Posterior vena cava (tissue), 2 donors: ENCODE data around the gene HABP2. TPM values are rescaled to one million over a fixed set of nuclear protein-coding genes. Genes with fewer than 3 reads are reported as not detected.
A peak's percentile ranks its signal among the peaks of the same experiment; 100 is the strongest.

Experiments used
- DNase-seq: peaks from one replicate; pipeline ENCODE4 v3.0.0-alpha.2; 2020; ENCODE audit warnings: low spot score
- intact Hi-C, 2 donors: fragments of 100-400 bp; cut with DNase I; formaldehyde crosslinking; loops; one replicate each; pipeline versions ENCODE4 v1.14.1 to v1.14.2; 2022 to 2023
- total RNA-seq, 2 donors: library from RNA; stranded (reverse); fragmentation: NEBNext Ultra II Directional; extraction: Animal tissue kit (Norgen Biotek cat#: 25700); gene quantifications; one replicate each; pipeline ENCODE4 v1.2.1, GENCODE V29; 2021
- donor health status: DM: yes; HTN: yes; CAD: no.
- donor health status: DM: yes; HTN: yes; CAD: no.

Gene HABP2
- total RNA-seq, 2 donors from 2014 or later = not detected

DNA sequence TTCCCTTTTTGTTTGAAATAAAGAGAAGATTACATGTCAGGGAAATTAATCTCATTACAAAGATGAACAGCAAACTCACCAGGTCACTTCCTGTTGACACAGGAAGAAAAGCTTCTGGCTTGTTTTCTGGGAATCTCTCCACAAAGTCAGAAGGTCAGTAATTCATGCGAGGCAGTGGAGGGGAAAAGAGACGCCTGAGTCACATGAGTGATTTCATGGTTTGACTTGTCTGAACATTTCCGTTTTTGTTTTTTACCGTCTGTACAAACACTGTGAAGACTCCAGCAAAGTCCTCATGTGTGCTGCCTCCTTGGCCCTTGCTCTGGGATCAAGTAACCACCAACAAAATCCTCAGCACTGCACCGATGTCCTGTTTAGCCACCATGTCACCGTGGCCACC is 2.5 kb upstream of the HABP2 start:
- no peak for DNase-seq
- intact Hi-C loops = no loop called here

- intact Hi-C loops = no loop called here
- no peak for DNase-seq
Measured at GRCh38 chr10:113552014-113552413, 839 bp upstream of the HABP2 start.

- intact Hi-C loops = no loop called here
- no peak for DNase-seq
Measured at GRCh38 chr10:113553149-113553548, 296 bp downstream of the HABP2 start.

DNA sequence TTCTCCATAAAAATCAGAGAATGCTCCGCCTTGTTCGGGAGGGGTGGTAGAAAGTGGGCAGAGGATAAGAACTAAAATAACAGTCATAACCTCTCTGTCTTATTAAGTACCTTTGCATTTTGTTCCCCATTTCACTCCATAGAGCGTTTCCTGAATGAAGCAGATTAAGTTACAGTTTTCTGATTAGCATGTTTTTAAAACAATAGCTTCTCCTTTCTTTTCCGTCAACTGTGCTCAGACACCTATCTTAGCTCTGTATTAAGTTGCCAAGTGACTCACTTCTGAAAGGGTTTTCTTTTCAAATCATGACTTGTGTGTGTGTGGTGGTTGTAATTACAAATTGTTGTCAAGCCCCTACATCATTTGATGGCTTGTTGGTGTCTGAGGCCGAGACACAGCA is 1.4 kb downstream of the HABP2 start:
- intact Hi-C loops = no loop called here

DNA sequence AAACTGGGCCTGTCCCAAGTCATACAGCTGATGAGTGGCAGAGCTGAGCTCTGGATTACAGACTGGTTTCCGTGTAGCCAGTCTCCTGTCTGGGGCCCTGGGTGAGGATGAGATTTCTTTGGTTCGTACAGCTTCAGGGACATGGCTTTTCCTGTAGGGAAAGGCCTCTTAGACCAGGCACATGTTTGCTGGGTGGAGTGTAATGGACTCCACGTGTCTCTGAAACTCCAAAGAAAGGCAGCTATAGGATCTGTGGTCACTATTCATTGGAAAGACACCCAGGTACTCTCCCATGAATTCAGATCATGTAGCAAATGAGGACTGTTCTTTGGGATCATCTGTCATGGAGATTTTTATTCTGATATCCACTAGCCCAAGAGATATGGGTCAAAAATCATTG is 2.4 kb downstream of the HABP2 start:
- DNase-seq = no peak
- intact Hi-C loops = no loop called here

More for the DNA sequence above, 1.4 kb downstream of the HABP2 start:
- DNase-seq = no peak

DNA sequence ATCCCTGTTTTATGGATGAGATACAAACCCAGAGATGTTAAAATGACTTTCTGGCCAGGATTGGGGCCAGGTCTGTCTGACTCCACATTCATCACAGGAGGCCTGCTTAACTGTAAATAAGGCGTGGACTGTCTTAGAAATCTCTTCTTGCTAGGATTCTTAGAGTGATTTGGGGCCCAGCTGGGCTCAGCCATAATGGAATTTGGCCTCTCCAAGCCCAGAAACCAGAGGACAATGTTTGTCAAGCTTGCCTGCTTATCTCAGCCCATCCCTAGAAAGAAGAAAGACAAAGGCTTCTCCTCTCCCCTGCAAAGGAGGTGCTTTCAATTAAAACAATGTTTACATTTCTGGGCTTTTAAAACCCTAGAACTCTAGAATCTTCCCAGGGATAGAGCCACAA is 2.9 kb downstream of the HABP2 start:
- no peak for DNase-seq

GRCh38 chr10:113557424-113557862 is 4.6 kb downstream of the HABP2 start:
- intact Hi-C loops = no loop called here
- no peak for DNase-seq

More for the DNA sequence above, 2.9 kb downstream of the HABP2 start:
- intact Hi-C loops = no loop called here

DNA sequence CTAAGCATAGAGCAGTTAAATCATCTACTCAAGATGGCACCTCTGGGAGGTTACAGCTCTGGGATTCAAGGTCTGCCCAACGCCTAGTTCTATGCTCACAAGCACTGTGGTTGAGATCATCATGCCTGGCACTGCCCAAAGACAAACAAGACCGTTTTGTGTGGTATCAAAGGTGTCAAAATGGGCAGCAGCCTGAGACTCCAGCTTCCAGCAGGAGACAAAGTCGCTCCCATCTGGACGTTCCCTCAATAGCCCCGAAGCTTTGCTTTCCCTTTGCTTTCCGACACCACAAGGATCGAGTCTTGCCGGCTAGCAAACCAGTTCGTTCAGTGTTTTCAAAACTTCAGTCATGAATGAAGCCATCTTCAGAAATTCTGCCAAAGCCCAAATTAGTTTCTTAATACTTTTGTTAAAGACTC is 5.1 kb downstream of the HABP2 start:
- intact Hi-C loops = no loop called here
- no peak for DNase-seq

- DNase-seq = no peak
- intact Hi-C loops = no loop called here
Measured at GRCh38 chr10:113560071-113560470, 7.2 kb downstream of the HABP2 start.

DNA sequence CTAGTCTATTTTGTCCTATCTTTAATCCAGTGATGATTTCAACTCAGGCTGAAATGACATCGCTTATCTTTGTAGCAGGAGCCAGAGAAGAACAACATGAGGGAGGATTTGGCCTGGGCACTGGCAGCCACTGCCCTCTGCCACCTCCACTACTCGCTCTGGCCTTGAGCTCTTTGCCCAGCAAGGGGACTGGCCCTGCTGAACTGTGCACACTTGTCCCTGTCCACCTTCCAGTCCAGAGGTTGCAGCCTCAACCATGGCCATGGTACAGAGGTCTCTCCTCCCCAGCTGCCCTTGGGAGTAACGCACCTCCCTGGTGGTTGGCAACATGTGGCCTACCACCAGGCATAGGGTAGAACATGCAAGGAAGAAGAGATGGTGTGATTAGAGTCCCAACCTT is 8.4 kb downstream of the HABP2 start:
- no peak for DNase-seq
- intact Hi-C loops = no loop called here

- no peak for DNase-seq
- intact Hi-C loops = no loop called here
Measured at GRCh38 chr10:113562069-113562468, 9.2 kb downstream of the HABP2 start.

DNA sequence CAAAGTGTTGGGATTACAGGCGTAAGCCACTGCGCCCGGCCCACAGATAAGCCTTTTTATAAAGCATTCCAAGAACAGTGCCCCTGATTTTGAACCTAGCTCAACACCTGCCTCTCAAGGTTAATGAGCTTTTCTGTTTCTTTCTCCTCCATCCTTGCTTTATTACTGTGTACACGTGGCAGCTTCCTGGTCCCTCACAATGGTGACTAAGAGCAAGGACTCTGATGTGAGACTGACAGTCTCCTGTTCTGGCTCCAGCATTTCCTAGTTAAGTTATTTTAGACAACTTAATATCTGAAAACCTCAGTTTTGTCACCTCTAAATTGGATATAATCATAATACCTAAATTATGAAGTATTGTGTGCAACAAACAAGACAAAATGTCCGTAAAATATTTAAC is 9.9 kb downstream of the HABP2 start:
- intact Hi-C loops = no loop called here
- DNase-seq = no peak

GRCh38 chr10:113563306-113564088 is 10.6 kb downstream of the HABP2 start:
- DNase-seq = peak; percentile 94

DNA sequence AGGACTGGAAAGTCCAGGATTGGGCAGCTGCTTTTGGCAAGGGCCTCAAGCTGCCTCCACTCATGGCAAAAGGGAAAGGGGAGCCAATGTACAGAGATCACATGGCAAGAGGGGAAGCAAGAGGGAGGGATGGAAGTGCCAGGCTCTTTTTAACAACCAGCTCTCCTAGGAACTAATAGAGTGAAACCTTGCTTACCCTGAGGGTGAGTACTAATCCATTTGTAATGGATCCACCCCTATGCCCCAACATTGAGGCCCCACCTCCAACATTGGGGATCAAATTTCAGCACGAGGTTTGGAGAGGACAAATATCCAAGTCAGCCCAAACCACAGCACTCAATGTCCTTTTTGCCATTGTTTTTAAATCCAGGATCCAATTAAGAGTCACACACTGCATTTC is 12.5 kb downstream of the HABP2 start:
- intact Hi-C loops = no loop called here

More at GRCh38 chr10:113563306-113564088, 10.6 kb downstream of the HABP2 start:
- intact Hi-C loops = no loop called here

GRCh38 chr10:113566888-113567287 is 14.0 kb downstream of the HABP2 start:
- DNase-seq = no peak

More for the DNA sequence above, 12.5 kb downstream of the HABP2 start:
- DNase-seq = no peak

GRCh38 chr10:113569576-113569975 is 16.7 kb downstream of the HABP2 start:
- intact Hi-C loops = no loop called here
- DNase-seq = no peak

More at GRCh38 chr10:113566888-113567287, 14.0 kb downstream of the HABP2 start:
- intact Hi-C loops = no loop called here

- intact Hi-C loops = no loop called here
- no peak for DNase-seq
Measured at GRCh38 chr10:113572520-113573290, 19.9 kb downstream of the HABP2 start.

GRCh38 chr10:113573368-113573767 is 20.5 kb downstream of the HABP2 start:
- no peak for DNase-seq
- intact Hi-C loops = no loop called here

DNA sequence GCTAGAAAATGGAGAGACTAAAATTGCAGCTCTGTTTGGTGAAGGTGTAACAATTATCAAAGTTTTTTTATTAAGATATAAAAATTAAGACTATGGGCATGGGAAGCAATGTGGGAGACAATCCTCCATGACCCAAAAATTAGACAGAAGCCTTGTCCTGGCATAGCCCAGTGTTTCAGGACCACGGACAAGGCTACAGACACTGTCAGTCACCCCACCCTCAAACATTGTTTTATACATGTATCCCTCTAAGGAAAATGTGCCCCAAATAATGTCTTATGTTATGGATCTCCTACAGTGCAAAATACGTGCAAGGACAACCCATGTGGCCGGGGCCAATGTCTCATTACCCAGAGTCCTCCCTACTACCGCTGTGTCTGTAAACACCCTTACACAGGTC is 24.0 kb downstream of the HABP2 start:
- intact Hi-C loops = no loop called here

DNA sequence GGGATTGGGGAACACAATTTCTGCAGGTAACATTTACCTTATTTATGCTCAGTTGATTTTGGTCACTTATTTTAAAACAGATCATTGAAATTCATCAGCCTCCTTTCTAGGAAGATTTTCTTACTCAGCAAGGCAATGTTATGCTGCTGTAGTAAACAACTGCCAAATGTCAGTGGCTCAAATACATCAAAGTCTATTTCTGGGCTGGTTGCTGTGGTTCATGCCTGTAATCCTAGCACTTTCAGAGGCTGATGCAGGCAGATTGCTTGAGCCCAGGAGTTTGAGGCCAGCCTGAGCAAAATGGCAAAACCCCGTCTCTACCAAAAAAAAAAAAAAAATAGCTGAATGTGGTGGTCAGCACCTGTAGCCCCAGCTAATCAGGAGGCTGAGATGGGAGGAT is 25.9 kb downstream of the HABP2 start:
- DNase-seq = no peak
- intact Hi-C loops = no loop called here

More for the DNA sequence above, 24.0 kb downstream of the HABP2 start:
- no peak for DNase-seq

DNA sequence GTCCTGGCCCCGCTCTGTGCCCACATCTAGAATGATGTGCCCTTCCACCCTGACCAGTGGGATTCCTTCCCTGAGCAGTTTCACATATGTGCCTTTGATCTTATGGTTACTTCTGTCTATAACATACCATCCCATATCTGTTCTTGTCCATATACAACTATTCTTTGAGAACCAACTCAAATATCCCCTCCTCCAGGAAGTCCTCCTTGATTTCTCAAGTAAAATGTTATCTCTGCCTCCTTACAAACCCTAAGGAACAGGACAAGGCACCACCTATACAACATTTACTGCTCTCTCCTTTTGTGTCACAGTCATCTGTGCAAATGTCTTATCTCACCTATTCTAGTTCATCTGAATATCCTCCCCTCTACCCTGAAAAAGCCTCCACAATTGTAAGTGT is 28.2 kb downstream of the HABP2 start:
- intact Hi-C loops = no loop called here

More for the DNA sequence above, 28.2 kb downstream of the HABP2 start:
- DNase-seq = no peak
